Panc1 (cell line): ENCODE data around the gene C2orf81.

ENCODE experiments used
- REST ChIP-seq, 2 experiments: IDR thresholded peaks; 2 replicates each; pipeline ENCODE4 v1.6.1; 2011 to 2012; ENCODE audit warnings: low read depth in 2 of 2, control low read depth in 1 of 2, low read length in 1 of 2, mild to moderate bottlenecking in 1 of 2, moderate library complexity in 1 of 2; ENCODE audit not compliant: insufficient read depth in 1 of 2
- SIN3A ChIP-seq: IDR thresholded peaks from 2 replicates; pipeline ENCODE4 v1.6.1; 2012; ENCODE audit warnings: low read depth, mild to moderate bottlenecking, low read length, moderate library complexity, borderline replicate concordance; ENCODE audit not compliant: insufficient read depth
- TF ChIP-seq, protein P1 (sequence below): fragments of 450-650 bp; IDR thresholded peaks from 2 replicates; pipeline ENCODE4 v1.5.1; 2017; ENCODE audit warnings: mild to moderate bottlenecking

DNA sequence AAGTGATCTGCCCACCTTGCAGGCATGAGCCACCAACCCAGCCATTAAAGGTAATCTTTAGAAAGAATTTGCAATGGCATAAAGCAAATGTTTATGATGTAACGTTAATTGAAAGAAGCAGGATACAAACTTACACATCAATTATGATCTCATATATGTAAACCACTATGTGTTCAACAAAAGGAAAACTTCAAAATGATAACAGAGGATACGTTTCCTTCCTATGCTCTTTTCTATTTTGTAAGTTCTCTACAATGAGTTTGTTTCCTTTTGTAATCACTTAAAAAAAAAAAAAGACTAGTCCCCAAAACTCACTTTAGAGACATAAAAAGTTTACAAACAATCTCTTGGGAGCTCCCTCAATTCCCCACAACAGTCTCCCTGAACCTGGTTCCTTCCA lies 1.4 kb downstream of the C2orf81 start:
- TF ChIP-seq, protein P1, sequence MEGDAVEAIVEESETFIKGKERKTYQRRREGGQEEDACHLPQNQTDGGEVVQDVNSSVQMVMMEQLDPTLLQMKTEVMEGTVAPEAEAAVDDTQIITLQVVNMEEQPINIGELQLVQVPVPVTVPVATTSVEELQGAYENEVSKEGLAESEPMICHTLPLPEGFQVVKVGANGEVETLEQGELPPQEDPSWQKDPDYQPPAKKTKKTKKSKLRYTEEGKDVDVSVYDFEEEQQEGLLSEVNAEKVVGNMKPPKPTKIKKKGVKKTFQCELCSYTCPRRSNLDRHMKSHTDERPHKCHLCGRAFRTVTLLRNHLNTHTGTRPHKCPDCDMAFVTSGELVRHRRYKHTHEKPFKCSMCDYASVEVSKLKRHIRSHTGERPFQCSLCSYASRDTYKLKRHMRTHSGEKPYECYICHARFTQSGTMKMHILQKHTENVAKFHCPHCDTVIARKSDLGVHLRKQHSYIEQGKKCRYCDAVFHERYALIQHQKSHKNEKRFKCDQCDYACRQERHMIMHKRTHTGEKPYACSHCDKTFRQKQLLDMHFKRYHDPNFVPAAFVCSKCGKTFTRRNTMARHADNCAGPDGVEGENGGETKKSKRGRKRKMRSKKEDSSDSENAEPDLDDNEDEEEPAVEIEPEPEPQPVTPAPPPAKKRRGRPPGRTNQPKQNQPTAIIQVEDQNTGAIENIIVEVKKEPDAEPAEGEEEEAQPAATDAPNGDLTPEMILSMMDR: no peak
- no peak for TF ChIP-seq REST (IDR thresholded peaks at IDR 0.05; ENCODE audit: insufficient read depth in 1 of 2, low read depth in 2 of 2, low read length in 1 of 2)
- TF ChIP-seq SIN3A: no peak
